Right atrium auricular region (tissue), 2 donors: ENCODE data around the gene SLC1A3. TPM values are rescaled to one million over a fixed set of nuclear protein-coding genes. Genes with fewer than 3 reads are reported as not detected.

Source experiments
- DNase-seq: peaks from one replicate; pipeline ENCODE4 v3.0.0-alpha.2; 2019; ENCODE audit warnings: low spot score
- H3K27ac ChIP-seq, 2 donors: fragments of 200-600 bp; sonication (generic); 1 replicate in 1 of 2; 2 replicates in 1 of 2; pipeline ENCODE4 v1.5.1; 2016 to 2019
- H3K27me3 ChIP-seq, 2 donors: fragments of 200-600 bp; sonication (generic); one replicate each; pipeline versions ENCODE4 v1.5.1 to v1.6.0; 2017 to 2019
- H3K36me3 ChIP-seq: fragments of 200-600 bp; sonication (generic); one replicate; pipeline ENCODE4 v1.5.1; 2016
- H3K4me1 ChIP-seq, 2 donors: fragments of 200-600 bp; sonication (generic); one replicate each; pipeline versions ENCODE4 v1.5.1 to v1.6.0; 2017 to 2019
- H3K4me3 ChIP-seq, 2 donors: fragments of 200-600 bp; sonication (generic); 1 replicate in 1 of 2; 2 replicates in 1 of 2; pipeline ENCODE4 v1.5.1; 2017 to 2019; ENCODE audit warnings: mild to moderate bottlenecking in 1 of 2, moderate library complexity in 1 of 2
- H3K9me3 ChIP-seq, 2 donors: fragments of 200-600 bp; sonication (generic); one replicate each; pipeline ENCODE4 v1.5.1; 2019
- CTCF ChIP-seq, 2 donors: fragments of 200-600 bp; sonication (generic); IDR thresholded peaks; one replicate each; pipeline ENCODE4 v1.5.1; 2019; ENCODE audit warnings: antibody characterized with exemption in 2 of 2
- total RNA-seq, 2 donors: library from RNA; depleted of rRNA; stranded (reverse); fragments of >200 nt; gene quantifications; one replicate each; pipeline ENCODE4 v1.1.0, GENCODE V29; 2016

Gene SLC1A3
- total RNA-seq, 2 donors from 2014 or later: 31.8 to 50.9 TPM

DNA sequence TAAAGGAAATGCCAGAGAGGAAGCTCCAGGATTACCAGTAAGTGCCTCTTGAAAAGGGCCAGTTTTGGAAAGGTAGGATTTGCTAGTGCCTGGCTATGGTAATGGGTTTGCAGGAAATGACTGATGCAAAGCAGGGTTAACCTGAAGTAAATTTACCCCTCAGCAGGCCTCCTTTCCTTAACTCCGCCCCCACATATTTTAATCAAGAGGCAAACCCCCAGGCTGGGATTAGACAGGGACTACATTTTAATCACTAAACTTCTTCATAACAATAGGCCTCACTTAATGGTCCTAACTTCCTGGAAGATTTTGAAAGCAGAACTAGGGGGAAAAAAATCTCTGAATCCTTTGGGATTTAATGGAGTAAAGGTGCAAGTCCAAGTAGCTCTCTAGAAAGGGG, 10.2 kb upstream of the SLC1A3 start:
- no peaks in the 10 kb centered on the region for H3K27me3 ChIP-seq
- no peaks in the 10 kb centered on the region for H3K36me3 ChIP-seq
- H3K27ac ChIP-seq: no peak overlapping the region
- no peak overlapping the region for H3K4me3 ChIP-seq
- no peaks in the 10 kb centered on the region for H3K4me1 ChIP-seq
- no peak for TF ChIP-seq CTCF (IDR thresholded peaks at IDR 0.05)
- no peaks in the 10 kb centered on the region for H3K9me3 ChIP-seq
- DNase-seq: no peak

- DNase-seq: no peak
- Histone ChIP-seq H3K27ac (no peak overlapping the region), H3K27me3 (no peaks in the 10 kb centered on the region), H3K36me3 (no peaks in the 10 kb centered on the region), H3K4me3 (no peak overlapping the region), H3K4me1 (no peaks in the 10 kb centered on the region), H3K9me3 (no peaks in the 10 kb centered on the region)
- TF ChIP-seq CTCF (IDR thresholded peaks at IDR 0.05): no peak
Observed at GRCh38 chr5:36596756-36597155, 9.7 kb upstream of the SLC1A3 start.

GRCh38 chr5:36598045-36598444, 8.4 kb upstream of the SLC1A3 start:
- Histone ChIP-seq H3K4me1 (peaks cover 0 to 3% of the 10 kb centered on the region in 2 donors), H3K4me3 (no peak overlapping the region), H3K27me3 (no peaks in the 10 kb centered on the region), H3K36me3 (no peaks in the 10 kb centered on the region), H3K27ac (no peak overlapping the region), H3K9me3 (no peaks in the 10 kb centered on the region)
- no peak for TF ChIP-seq CTCF (IDR thresholded peaks at IDR 0.05)
- DNase-seq: no peak

DNA sequence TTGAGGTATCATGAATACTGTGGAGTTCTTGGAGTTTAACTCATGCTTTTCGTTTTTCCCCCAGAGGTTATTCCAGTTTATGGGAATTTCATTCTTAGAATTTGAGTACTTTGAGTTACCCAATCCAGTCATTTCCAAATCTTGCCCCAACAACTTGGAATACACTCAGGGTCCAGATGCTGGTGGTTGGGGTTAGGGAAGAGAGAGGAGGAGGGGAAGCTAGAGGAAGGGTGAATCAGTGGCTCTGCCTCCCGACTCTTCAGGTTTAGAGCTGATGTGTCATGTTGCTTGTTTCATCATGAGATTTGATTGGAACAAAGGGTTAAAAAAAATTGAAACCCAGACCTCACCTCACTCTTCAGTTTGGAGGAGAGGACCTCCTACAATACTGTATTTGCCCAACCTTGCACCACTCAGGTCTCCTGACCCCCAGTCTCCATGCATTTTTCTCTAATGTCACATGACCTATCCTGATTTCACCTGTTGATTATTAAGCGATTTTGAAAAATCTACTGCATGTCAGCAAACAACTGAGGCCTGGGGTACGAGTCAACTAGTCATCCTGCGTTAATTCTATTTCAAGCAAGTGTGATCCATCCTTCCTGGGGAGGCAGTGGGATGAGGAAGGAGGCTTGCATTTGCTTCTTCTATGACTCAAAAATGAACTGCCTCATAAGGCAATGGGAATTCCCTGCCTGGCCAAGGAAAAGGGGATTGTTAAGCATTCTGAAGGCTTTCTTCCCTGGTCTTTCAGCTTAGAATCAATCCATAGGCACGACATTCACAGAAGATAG, 6.2 kb upstream of the SLC1A3 start:
- Histone ChIP-seq H3K9me3 (no peaks in the 10 kb centered on the region), H3K27ac (no peak overlapping the region), H3K4me1 (peaks cover 0 to 3% of the 10 kb centered on the region in 2 donors), H3K4me3 (no peak overlapping the region), H3K36me3 (no peaks in the 10 kb centered on the region), H3K27me3 (no peaks in the 10 kb centered on the region)
- no peak for DNase-seq
- TF ChIP-seq CTCF (IDR thresholded peaks at IDR 0.05): no peak

GRCh38 chr5:36600917-36601527, 5.4 kb upstream of the SLC1A3 start:
- H3K9me3 ChIP-seq: no peaks in the 10 kb centered on the region
- no peak for TF ChIP-seq CTCF (IDR thresholded peaks at IDR 0.05)
- no peaks in the 10 kb centered on the region for H3K27me3 ChIP-seq
- no peak overlapping the region for H3K4me3 ChIP-seq
- DNase-seq: no peak
- no peak overlapping the region for H3K27ac ChIP-seq
- peaks cover 0 to 3% of the 10 kb centered on the region in 2 donors for H3K4me1 ChIP-seq
- H3K36me3 ChIP-seq: no peaks in the 10 kb centered on the region
